ENCODE measurements around the gene CDH22.

The CDH22 gene

GRCh38 chr20:46192376-46192944 lies 115.8 kb downstream of the CDH22 start:
- DNase-seq (ENCODE audit: low spot score) = no peak

GRCh38 chr20:46191611-46192010 lies 116.7 kb downstream of the CDH22 start:
- no peak for DNase-seq (ENCODE audit: low spot score)

GRCh38 chr20:46191168-46191540 lies 117.1 kb downstream of the CDH22 start:
- no peak for DNase-seq (ENCODE audit: low spot score)

GRCh38 chr20:46190478-46191167 lies 117.7 kb downstream of the CDH22 start:
- no peak for DNase-seq (ENCODE audit: low spot score)

- no peak for DNase-seq (ENCODE audit: low spot score)
Observed at GRCh38 chr20:46188866-46189541, 119.3 kb downstream of the CDH22 start.

GRCh38 chr20:46186210-46186609 lies 122.1 kb downstream of the CDH22 start:
- DNase-seq (ENCODE audit: low spot score) = no peak

GRCh38 chr20:46185353-46185752 lies 122.9 kb downstream of the CDH22 start:
- no peak for DNase-seq (ENCODE audit: low spot score)

GRCh38 chr20:46183768-46184167 lies 124.5 kb downstream of the CDH22 start:
- no peak for DNase-seq (ENCODE audit: low spot score)

- no peak for DNase-seq (ENCODE audit: low spot score)
Observed at GRCh38 chr20:46182276-46183200, 125.8 kb downstream of the CDH22 start.

- no peak for DNase-seq (ENCODE audit: low spot score)
Observed at GRCh38 chr20:46179862-46180261, 128.4 kb downstream of the CDH22 start.

GRCh38 chr20:46178891-46179290 lies 129.4 kb downstream of the CDH22 start:
- DNase-seq (ENCODE audit: low spot score) = no peak

GRCh38 chr20:46177768-46178167 lies 130.5 kb downstream of the CDH22 start:
- no peak for DNase-seq (ENCODE audit: low spot score)

- no peak for DNase-seq (ENCODE audit: low spot score)
Observed at GRCh38 chr20:46176739-46177378, 131.4 kb downstream of the CDH22 start.

- no peak for DNase-seq (ENCODE audit: low spot score)
Observed at GRCh38 chr20:46175127-46175494, 133.2 kb downstream of the CDH22 start.

- peak; percentile 60 for DNase-seq (ENCODE audit: low spot score)
Observed at GRCh38 chr20:46174469-46175126, 133.7 kb downstream of the CDH22 start.

GRCh38 chr20:46173652-46174468 lies 134.4 kb downstream of the CDH22 start:
- no peak for DNase-seq (ENCODE audit: low spot score)

GRCh38 chr20:46172961-46173536 lies 135.2 kb downstream of the CDH22 start:
- DNase-seq (ENCODE audit: low spot score) = no peak

- DNase-seq (ENCODE audit: low spot score) = no peak
Observed at GRCh38 chr20:46172455-46172854, 135.8 kb downstream of the CDH22 start.

GRCh38 chr20:46171909-46172308 lies 136.4 kb downstream of the CDH22 start:
- no peak for DNase-seq (ENCODE audit: low spot score)

GRCh38 chr20:46171476-46171875 lies 136.8 kb downstream of the CDH22 start:
- DNase-seq (ENCODE audit: low spot score) = no peak

Measured in hepatic stellate cell (primary cell).